ENCODE measurements around the gene ESYT1.

DNA sequence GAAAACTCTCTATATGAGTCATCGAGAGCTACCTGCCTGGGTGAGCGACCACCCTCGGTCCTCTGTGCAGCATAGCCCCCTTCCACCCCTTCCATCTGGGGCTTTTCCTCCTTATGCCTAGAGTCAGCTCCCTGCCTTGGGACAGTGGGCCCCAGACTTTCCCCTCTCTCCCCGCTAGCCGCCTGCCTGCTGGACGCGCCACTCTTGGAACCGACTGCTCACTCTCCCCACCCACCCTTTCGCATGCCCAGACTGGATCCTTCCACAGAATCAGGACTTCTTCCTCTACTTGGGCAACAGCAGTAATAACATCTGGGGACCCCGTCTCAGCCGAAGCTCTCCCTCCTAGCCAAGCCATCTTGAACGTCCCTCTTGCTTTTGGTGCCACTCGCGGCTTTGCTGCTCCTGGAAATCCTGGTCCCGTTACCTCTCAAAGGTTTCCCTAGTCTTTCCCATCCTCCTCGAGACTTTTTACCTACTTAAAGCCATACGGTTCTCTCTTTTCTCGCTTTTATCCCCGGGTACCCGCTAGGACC is 671 bp downstream of the ESYT1 start:
- TF ChIP-seq EZH2 (IDR thresholded peaks at IDR 0.05; ENCODE audit: borderline replicate concordance, insufficient read depth, low read length, poor library complexity, severe bottlenecking) = no peak
- no peak for TF ChIP-seq CTCF (IDR thresholded peaks at IDR 0.05; ENCODE audit: poor library complexity, severe bottlenecking)
- TF ChIP-seq EP300 (conservative IDR thresholded peaks at IDR 0.05; ENCODE audit: poor library complexity, severe bottlenecking) = no peak
- no peak for TF ChIP-seq POLR2AphosphoS5 (IDR thresholded peaks at IDR 0.05)
- TF ChIP-seq RAD21 (conservative IDR thresholded peaks at IDR 0.05) = no peak
- no peak for TF ChIP-seq MXI1 (conservative IDR thresholded peaks at IDR 0.05; ENCODE audit: poor library complexity, severe bottlenecking)
- no peak for TF ChIP-seq REST (IDR thresholded peaks at IDR 0.05; ENCODE audit: borderline replicate concordance)
- no peak for TF ChIP-seq TAF1 (IDR thresholded peaks at IDR 0.05; ENCODE audit: low read depth)
